Nephron progenitor cell (in vitro differentiated cells): ENCODE data around the gene KHSRP.

Source experiments
- DNase-seq: peaks from one replicate; pipeline ENCODE4 v3.0.0; 2021
- H3K27ac Mint-ChIP-seq: 2 replicates; pipeline ENCODE4 v1.8.0; 2021; ENCODE audit warnings: mild to moderate bottlenecking, moderate library complexity, mixed read lengths
- H3K27me3 Mint-ChIP-seq: 2 replicates; pipeline ENCODE4 v1.8.0; 2021; ENCODE audit warnings: mild to moderate bottlenecking, low read depth, mixed read lengths; ENCODE audit not compliant: poor library complexity
- H3K36me3 Mint-ChIP-seq: 2 replicates; pipeline ENCODE4 v1.8.0; 2021; ENCODE audit warnings: low read depth, mixed read lengths
- H3K4me1 Mint-ChIP-seq: 2 replicates; pipeline ENCODE4 v1.8.0; 2021; ENCODE audit warnings: mixed read lengths
- H3K4me3 Mint-ChIP-seq: 2 replicates; pipeline ENCODE4 v1.8.0; 2021; ENCODE audit warnings: mild to moderate bottlenecking, moderate library complexity, mixed read lengths
- H3K9me3 Mint-ChIP-seq: 2 replicates; pipeline ENCODE4 v1.8.0; 2021; ENCODE audit warnings: mild to moderate bottlenecking, moderate library complexity, mixed read lengths
- CTCF ChIP-seq: fragments of 200-600 bp; sonication (generic); IDR thresholded peaks from 2 replicates; pipeline ENCODE4 v1.5.0; 2021; ENCODE audit warnings: antibody characterized with exemption

Gene KHSRP

GRCh38 chr19:6466526-6467248, 42.1 kb upstream of the KHSRP start:
- no peak for TF ChIP-seq CTCF
- peaks cover 10% of the 10 kb centered on the region for H3K4me1 Mint-ChIP-seq
- no peaks in the 10 kb centered on the region for H3K36me3 Mint-ChIP-seq
- H3K27me3 Mint-ChIP-seq = peaks cover 79% of the 10 kb centered on the region
- no peaks in the 10 kb centered on the region for H3K9me3 Mint-ChIP-seq
- no peak overlapping the region for H3K27ac Mint-ChIP-seq
- no peak for DNase-seq
- H3K4me3 Mint-ChIP-seq = no peak overlapping the region

- no peaks in the 10 kb centered on the region for H3K36me3 Mint-ChIP-seq
- peaks cover 85% of the 10 kb centered on the region for H3K27me3 Mint-ChIP-seq
- H3K27ac Mint-ChIP-seq = no peak overlapping the region
- no peak overlapping the region for H3K4me3 Mint-ChIP-seq
- H3K9me3 Mint-ChIP-seq = no peaks in the 10 kb centered on the region
- TF ChIP-seq CTCF = no peak
- DNase-seq = no peak
- peaks cover 11% of the 10 kb centered on the region for H3K4me1 Mint-ChIP-seq
These were observed 41.1 kb upstream of the KHSRP start for GRCh38 chr19:6465663-6466062.

GRCh38 chr19:6465006-6465405, 40.4 kb upstream of the KHSRP start:
- no peak overlapping the region for H3K27ac Mint-ChIP-seq
- H3K36me3 Mint-ChIP-seq = no peaks in the 10 kb centered on the region
- no peak for TF ChIP-seq CTCF
- no peaks in the 10 kb centered on the region for H3K9me3 Mint-ChIP-seq
- H3K27me3 Mint-ChIP-seq = peaks cover 89% of the 10 kb centered on the region
- peaks cover 14% of the 10 kb centered on the region for H3K4me1 Mint-ChIP-seq
- DNase-seq = no peak
- H3K4me3 Mint-ChIP-seq = no peak overlapping the region

- Mint-ChIP-seq H3K36me3 (no peaks in the 10 kb centered on the region), H3K27me3 (peaks cover 84% of the 10 kb centered on the region), H3K27ac (no peak within 1 kb of the TSS), H3K9me3 (no peaks in the 10 kb centered on the region), H3K4me1 (peaks cover 11% of the 10 kb centered on the region), H3K4me3 (no peak within 1 kb of the TSS)
- TF ChIP-seq CTCF = no peak
- peak; percentile 36 for DNase-seq
These were observed 39.7 kb upstream of the KHSRP start, which contains the start of gene CRB3 for GRCh38 chr19:6464070-6464873. Gene CRB3 (plus strand): TSS chr19:6464271. CDS start chr19:6464702, 431 bp downstream.

GRCh38 chr19:6460099-6460884, 35.7 kb upstream of the KHSRP start:
- peak overlapping the region; percentile 94 for H3K4me3 Mint-ChIP-seq
- H3K36me3 Mint-ChIP-seq = peaks cover 19% of the 10 kb centered on the region
- peaks cover 29% of the 10 kb centered on the region for H3K4me1 Mint-ChIP-seq
- peaks cover 3% of the 10 kb centered on the region for H3K9me3 Mint-ChIP-seq
- peak overlapping the region; percentile 96 for H3K27ac Mint-ChIP-seq
- peaks cover 56% of the 10 kb centered on the region for H3K27me3 Mint-ChIP-seq
- peak; percentile 98 for DNase-seq
- peak; percentile 63 for TF ChIP-seq CTCF
